NCI-H2107 treated with DMSO at 0.1 percent for 48 hours (cell line): ENCODE measurements around the gene MN1.

Experiments used
- DNase-seq: peaks from one replicate; lab custom pipeline; 2025; ENCODE audit not compliant: unreplicated experiment; lab: John Stamatoyannopoulos, UW

Gene MN1

GRCh38 chr22:27827604-27828587 lies 26.3 kb upstream of the MN1 start:
- no peak for DNase-seq

GRCh38 chr22:27825174-27825573 lies 23.6 kb upstream of the MN1 start:
- no peak for DNase-seq

- DNase-seq: no peak
Measured at GRCh38 chr22:27823221-27823620, 21.7 kb upstream of the MN1 start.

- peak; percentile 19 for DNase-seq
Measured at GRCh38 chr22:27820896-27821866, 19.6 kb upstream of the MN1 start.

- no peak for DNase-seq
Measured at GRCh38 chr22:27816552-27816951, 15.0 kb upstream of the MN1 start.

GRCh38 chr22:27815826-27816530 lies 14.4 kb upstream of the MN1 start:
- no peak for DNase-seq

GRCh38 chr22:27814993-27815392 lies 13.4 kb upstream of the MN1 start:
- no peak for DNase-seq

- DNase-seq: no peak
Measured at GRCh38 chr22:27811778-27812177, 10.2 kb upstream of the MN1 start.

- peak; percentile 19 for DNase-seq
Measured at GRCh38 chr22:27810609-27811151, 9.1 kb upstream of the MN1 start.

- DNase-seq: no peak
Measured at GRCh38 chr22:27809700-27810608, 8.4 kb upstream of the MN1 start.

- no peak for DNase-seq
Measured at GRCh38 chr22:27809226-27809603, 7.7 kb upstream of the MN1 start.

- no peak for DNase-seq
Measured at GRCh38 chr22:27808451-27809225, 7.1 kb upstream of the MN1 start.

GRCh38 chr22:27805841-27806240 lies 4.3 kb upstream of the MN1 start:
- no peak for DNase-seq

GRCh38 chr22:27804470-27805297 lies 3.1 kb upstream of the MN1 start:
- peak; percentile 9 for DNase-seq

- DNase-seq: no peak
Measured at GRCh38 chr22:27803841-27804415, 2.4 kb upstream of the MN1 start.

GRCh38 chr22:27802346-27803073 lies 954 bp upstream of the MN1 start:
- DNase-seq: no peak

- DNase-seq: no peak
Measured at GRCh38 chr22:27801202-27801615, 347 bp downstream of the MN1 start.
